Melanocyte of skin (primary cell): Measurements from ENCODE around the gene SPTLC3. TPM values are rescaled to one million over a fixed set of nuclear protein-coding genes. Genes with fewer than 3 reads are reported as not detected.

Experiments
- total RNA-seq, 2 donors: library from RNA; depleted of rRNA; stranded (reverse); fragments of >200 nt; gene quantifications; 2 replicates each; pipeline ENCODE4 v1.2.3, GENCODE V29; 2012

The SPTLC3 gene
- under 1 TPM; 0.69 to 1.00 TPM for total RNA-seq

DNA sequence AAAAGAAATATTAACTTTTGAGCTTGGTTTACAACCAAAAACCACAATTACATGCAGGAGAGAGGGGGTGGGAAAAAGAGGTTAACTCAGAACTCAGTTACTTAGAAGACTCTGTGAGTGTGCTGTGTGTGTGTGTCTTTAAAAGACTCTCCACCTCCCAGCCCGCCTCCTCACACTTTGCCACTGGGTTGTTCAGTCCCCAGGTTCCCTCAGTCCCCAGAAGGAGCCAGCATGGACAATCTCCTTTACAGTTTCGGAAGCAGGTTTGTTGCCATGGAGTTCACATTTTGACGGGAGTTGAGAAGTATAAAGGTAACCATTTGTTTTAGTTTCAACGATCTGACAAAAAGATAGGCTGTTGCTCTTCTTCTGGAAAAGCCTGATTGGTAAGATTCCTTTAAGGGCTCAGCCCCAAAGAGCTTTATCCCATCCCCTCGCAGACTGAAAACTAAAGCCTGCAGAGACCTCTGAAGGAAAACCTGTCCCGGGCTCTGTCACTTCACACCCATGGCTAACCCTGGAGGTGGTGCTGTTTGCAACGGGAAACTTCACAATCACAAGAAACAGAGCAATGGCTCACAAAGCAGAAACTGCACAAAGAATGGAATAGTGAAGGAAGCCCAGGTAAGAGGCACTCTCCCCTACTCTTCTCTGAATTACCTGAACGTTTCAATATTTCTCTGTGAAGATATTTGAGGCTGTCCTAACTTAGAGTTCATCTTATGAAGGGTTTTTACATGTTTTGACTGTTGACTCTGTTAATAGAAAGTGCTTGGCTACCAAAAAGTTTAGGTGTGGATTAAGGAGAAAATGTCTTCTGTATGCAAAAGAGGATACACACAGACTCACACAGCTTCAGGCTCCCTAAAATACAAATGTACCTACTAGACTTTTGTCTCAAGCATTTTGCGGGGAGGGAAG lies at the start of gene SPTLC3:
TSS of gene SPTLC3 (plus strand) at position 212 of the 921 bp plus-strand sequence. CDS start at position 508, 296 bp downstream.

Other genes with a start within 250 kb of the SPTLC3 start
- 1 to 10 TPM in 1 of 2 donors, under 1 TPM in 1; 0.67 to 3.4 TPM for gene ISM1, start 212.3 kb downstream of the SPTLC3 start, total RNA-seq